Smooth muscle cell (in vitro differentiated cells): ENCODE data around the gene NR2F2. TPM values are rescaled to one million over a fixed set of nuclear protein-coding genes. Genes with fewer than 3 reads are reported as not detected.

Source experiments
- DNase-seq: peaks from one replicate; lab custom pipeline; 2025; ENCODE audit not compliant: unreplicated experiment; lab: John Stamatoyannopoulos, UW
- H2AFZ ChIP-seq: fragments of 200-600 bp; sonication (generic); 2 replicates; pipeline ENCODE4 v1.6.0; 2016; ENCODE audit warnings: antibody characterized with exemption, low read depth, mild to moderate bottlenecking
- H3F3A ChIP-seq: fragments of 200-600 bp; sonication (generic); 2 replicates; pipeline ENCODE4 v1.6.0; 2017; ENCODE audit warnings: antibody characterized with exemption, low read depth
- H3K27ac ChIP-seq: fragments of 200-600 bp; sonication (generic); 2 replicates; pipeline ENCODE4 v1.5.1; 2016; ENCODE audit warnings: low read depth, mild to moderate bottlenecking
- H3K27me3 ChIP-seq: fragments of 200-600 bp; sonication (generic); 2 replicates; pipeline ENCODE4 v1.6.1; 2016; ENCODE audit warnings: low read depth, mild to moderate bottlenecking
- H3K36me3 ChIP-seq: fragments of 200-600 bp; sonication (generic); 2 replicates; pipeline ENCODE4 v1.5.1; 2016; ENCODE audit warnings: low read depth
- H3K4me1 ChIP-seq: fragments of 200-600 bp; sonication (generic); 2 replicates; pipeline ENCODE4 v1.5.1; 2016; ENCODE audit warnings: low read depth
- H3K4me2 ChIP-seq: fragments of 200-600 bp; sonication (generic); 2 replicates; pipeline ENCODE4 v1.6.0; 2016; ENCODE audit warnings: mild to moderate bottlenecking
- H3K4me3 ChIP-seq: fragments of 200-600 bp; sonication (generic); 2 replicates; pipeline ENCODE4 v1.5.1; 2016; ENCODE audit warnings: mild to moderate bottlenecking
- H3K79me2 ChIP-seq: fragments of 200-600 bp; sonication (generic); 2 replicates; pipeline ENCODE4 v1.6.0; 2016; ENCODE audit warnings: low read depth, mild to moderate bottlenecking
- H3K9ac ChIP-seq: fragments of 200-600 bp; sonication (generic); 2 replicates; pipeline ENCODE4 v1.6.0; 2016; ENCODE audit warnings: low read depth
- H3K9me3 ChIP-seq: fragments of 200-600 bp; sonication (generic); replicated peaks from 2 replicates; pipeline ENCODE4 v1.5.1; 2016; ENCODE audit warnings: low read depth
- H4K20me1 ChIP-seq: fragments of 200-600 bp; sonication (generic); 2 replicates; pipeline ENCODE4 v1.6.0; 2016; ENCODE audit warnings: low read depth
- CTCF ChIP-seq: fragments of 200-600 bp; sonication (generic); IDR thresholded peaks from 2 replicates; pipeline ENCODE4 v1.5.1; 2017; ENCODE audit warnings: borderline replicate concordance, mild to moderate bottlenecking, antibody characterized with exemption; ENCODE audit not compliant: insufficient read depth, poor library complexity, severe bottlenecking
- WGBS: methylation state at CpG from one replicate; pipeline ENCODE4 v1.1.7; 2016; ENCODE audit warnings: low lambda C conversion rate; 5-methylcytosine and 5-hydroxymethylcytosine counted together
- polyA plus RNA-seq: library from polyadenylated mRNA; unstranded; fragments of >200 nt; fragmentation: Nextera tagmentation; extraction: Ambion mirVana; gene quantifications from 2 replicates; pipeline ENCODE4 v1.2.1, GENCODE V29; 2016
- total RNA-seq: library from RNA; depleted of rRNA; stranded (reverse); fragments of >200 nt; gene quantifications from 2 replicates; pipeline ENCODE4 v1.2.3, GENCODE V29; 2014

The NR2F2 gene
- total and polyA plus RNA-seq, 2 experiments from 2014 or later: 4.7 to 9.8 TPM

- no peaks in the 10 kb centered on the region for H4K20me1 ChIP-seq
- WGBS: 2% methylated on average over 36 of the region's 36 CpGs
- H3K9ac ChIP-seq: peak overlapping the region; percentile 47
Measured at GRCh38 chr15:96326328-96327154, 4.0 kb upstream of the NR2F2 start.

GRCh38 chr15:96327155-96327741, 3.3 kb upstream of the NR2F2 start:
- WGBS: 2% methylated on average over 14 of the region's 14 CpGs
- no peaks in the 10 kb centered on the region for H3K9me3 ChIP-seq
- TF ChIP-seq CTCF: peak; percentile 65
- peak overlapping the region; percentile 47 for H3K9ac ChIP-seq
- peak overlapping the region; percentile 28 for H3K27ac ChIP-seq
- peaks cover 8% of the 10 kb centered on the region for H3K79me2 ChIP-seq
- peaks cover 3% of the 10 kb centered on the region for H4K20me1 ChIP-seq
- H3K27me3 ChIP-seq: peaks cover 65% of the 10 kb centered on the region
- peak overlapping the region; percentile 94 for H2AFZ ChIP-seq
- peak overlapping the region; percentile 96 for H3K4me2 ChIP-seq
- H3K4me3 ChIP-seq: peak overlapping the region; percentile 84
- no peaks in the 10 kb centered on the region for H3K36me3 ChIP-seq
- H3K4me1 ChIP-seq: peaks cover 41% of the 10 kb centered on the region
- DNase-seq: no peak
- peaks cover 4% of the 10 kb centered on the region for H3F3A ChIP-seq

More at GRCh38 chr15:96326328-96327154, 4.0 kb upstream of the NR2F2 start:
- peak overlapping the region; percentile 94 for H2AFZ ChIP-seq
- H3K27ac ChIP-seq: peak overlapping the region; percentile 28
- peaks cover 4% of the 10 kb centered on the region for H3F3A ChIP-seq
- H3K9me3 ChIP-seq: no peaks in the 10 kb centered on the region
- H3K4me3 ChIP-seq: peak overlapping the region; percentile 84
- peaks cover 41% of the 10 kb centered on the region for H3K4me1 ChIP-seq
- no peak for TF ChIP-seq CTCF
- peaks cover 72% of the 10 kb centered on the region for H3K27me3 ChIP-seq
- H3K36me3 ChIP-seq: no peaks in the 10 kb centered on the region
- peaks cover under 1% of the 10 kb centered on the region for H3K79me2 ChIP-seq
- peak overlapping the region; percentile 96 for H3K4me2 ChIP-seq
- no peak for DNase-seq

- Histone ChIP-seq H3K27ac (no peak overlapping the region), H3K79me2 (peaks cover 16% of the 10 kb centered on the region), H2AFZ (no peak overlapping the region), H3F3A (peaks cover 4% of the 10 kb centered on the region), H3K4me1 (peaks cover 41% of the 10 kb centered on the region), H3K9ac (no peak overlapping the region), H3K4me2 (peak overlapping the region; percentile 96), H3K27me3 (peaks cover 56% of the 10 kb centered on the region), H3K9me3 (no peaks in the 10 kb centered on the region), H3K4me3 (peak overlapping the region; percentile 84), H3K36me3 (no peaks in the 10 kb centered on the region), H4K20me1 (peaks cover 8% of the 10 kb centered on the region)
- 21% methylated on average over 7 of the region's 7 CpGs for WGBS
- DNase-seq: no peak
- no peak for TF ChIP-seq CTCF
Measured at GRCh38 chr15:96328181-96328876, 2.2 kb upstream of the NR2F2 start.
